ENCODE results near the gene TRPM2. TPM values are rescaled to one million over a fixed set of nuclear protein-coding genes. Genes with fewer than 3 reads are reported as not detected.

Gene TRPM2
- total RNA-seq, 1 experiment from 2014 or later = 0.26 TPM

GRCh38 chr21:44371596-44371995, 18.2 kb downstream of the TRPM2 start:
- BruUV-seq (replicated peaks) = no TSS peak
- POLR2A ChIA-PET = no interaction called here
- H3K27me3 ChIP-seq (ENCODE audit: control insufficient read depth, insufficient read depth, low read length) = no peaks in the 10 kb centered on the region

DNA sequence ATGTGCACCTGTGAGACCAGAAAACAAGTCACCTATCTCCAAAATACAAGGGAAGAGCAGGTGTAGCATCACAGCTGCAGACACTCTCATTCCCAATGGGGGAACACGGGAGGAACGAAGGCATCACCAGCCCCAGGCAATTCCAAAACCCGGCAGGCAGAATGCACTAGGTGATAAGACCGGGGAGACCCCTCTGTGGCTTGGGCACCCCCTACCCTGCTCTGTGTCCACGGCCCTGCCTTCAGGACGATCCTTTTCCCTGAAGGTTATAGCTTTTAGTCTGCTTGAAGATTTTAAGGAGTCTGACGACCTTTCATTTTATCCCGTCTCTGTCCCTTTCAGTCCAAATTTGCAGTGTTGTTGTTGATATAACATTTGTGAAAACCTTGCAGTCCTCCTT, 19.2 kb downstream of the TRPM2 start:
- Histone ChIP-seq H3K27me3 (ENCODE audit: control insufficient read depth, insufficient read depth, low read length) (no peaks in the 10 kb centered on the region), H3K9me3 (ENCODE audit: control insufficient read depth, insufficient read depth, low read depth, low read length) (no peaks in the 10 kb centered on the region), H3K4me1 (ENCODE audit: control insufficient read depth, insufficient read depth, low read length) (no peaks in the 10 kb centered on the region), H3K4me3 (ENCODE audit: low read depth in 2 of 2, low read length in 2 of 2) (no peak overlapping the region), H3K27ac (ENCODE audit: low read length) (no peak overlapping the region), H3K36me3 (ENCODE audit: control insufficient read depth, insufficient read depth, low read length) (no peaks in the 10 kb centered on the region)
- intact Hi-C loops (cut with micrococcal nuclease; ENCODE audit: unreplicated experiment) (no loop called here), in situ Hi-C loops (cut with HindIII; ENCODE audit: low pct_unique_long_range_greater_than_20kb, low sequenced_read_pairs) (no loop called here)
- DNase-seq (ENCODE audit: low read depth, low spot score) = no peak
- TF ChIP-seq, protein P1, sequence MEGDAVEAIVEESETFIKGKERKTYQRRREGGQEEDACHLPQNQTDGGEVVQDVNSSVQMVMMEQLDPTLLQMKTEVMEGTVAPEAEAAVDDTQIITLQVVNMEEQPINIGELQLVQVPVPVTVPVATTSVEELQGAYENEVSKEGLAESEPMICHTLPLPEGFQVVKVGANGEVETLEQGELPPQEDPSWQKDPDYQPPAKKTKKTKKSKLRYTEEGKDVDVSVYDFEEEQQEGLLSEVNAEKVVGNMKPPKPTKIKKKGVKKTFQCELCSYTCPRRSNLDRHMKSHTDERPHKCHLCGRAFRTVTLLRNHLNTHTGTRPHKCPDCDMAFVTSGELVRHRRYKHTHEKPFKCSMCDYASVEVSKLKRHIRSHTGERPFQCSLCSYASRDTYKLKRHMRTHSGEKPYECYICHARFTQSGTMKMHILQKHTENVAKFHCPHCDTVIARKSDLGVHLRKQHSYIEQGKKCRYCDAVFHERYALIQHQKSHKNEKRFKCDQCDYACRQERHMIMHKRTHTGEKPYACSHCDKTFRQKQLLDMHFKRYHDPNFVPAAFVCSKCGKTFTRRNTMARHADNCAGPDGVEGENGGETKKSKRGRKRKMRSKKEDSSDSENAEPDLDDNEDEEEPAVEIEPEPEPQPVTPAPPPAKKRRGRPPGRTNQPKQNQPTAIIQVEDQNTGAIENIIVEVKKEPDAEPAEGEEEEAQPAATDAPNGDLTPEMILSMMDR (IDR thresholded peaks at IDR 0.05) = no peak
- TF ChIP-seq TCF7L2 (IDR thresholded peaks at IDR 0.05; ENCODE audit: low read depth, low read length) (no peak), SIN3A (IDR thresholded peaks at IDR 0.05; ENCODE audit: borderline replicate concordance, insufficient read depth, low read depth, low read length) (no peak), POLR2AphosphoS5 (IDR thresholded peaks at IDR 0.05; ENCODE audit: low read depth, low read length) (no peak), REST (IDR thresholded peaks at IDR 0.05; ENCODE audit: insufficient read depth in 1 of 2, low read depth in 2 of 2, low read length in 1 of 2) (no peak)
- no peak for ATAC-seq
- ChIA-PET POLR2A (no interaction called here), CTCF (no interaction called here)
- no TSS peak for BruUV-seq (replicated peaks)

More at GRCh38 chr21:44371596-44371995, 18.2 kb downstream of the TRPM2 start:
- Histone ChIP-seq H3K9me3 (ENCODE audit: control insufficient read depth, insufficient read depth, low read depth, low read length) (no peaks in the 10 kb centered on the region), H3K4me1 (ENCODE audit: control insufficient read depth, insufficient read depth, low read length) (no peaks in the 10 kb centered on the region), H3K27ac (ENCODE audit: low read length) (no peak overlapping the region), H3K36me3 (ENCODE audit: control insufficient read depth, insufficient read depth, low read length) (no peaks in the 10 kb centered on the region), H3K4me3 (ENCODE audit: low read depth in 2 of 2, low read length in 2 of 2) (no peak overlapping the region)
- DNase-seq (ENCODE audit: low read depth, low spot score) = no peak
- intact Hi-C loops (cut with micrococcal nuclease; ENCODE audit: unreplicated experiment) = no loop called here
- CTCF ChIA-PET = no interaction called here
- TF ChIP-seq, protein P1 (IDR thresholded peaks at IDR 0.05) = no peak
- TF ChIP-seq POLR2AphosphoS5 (IDR thresholded peaks at IDR 0.05; ENCODE audit: low read depth, low read length) = no peak
- TF ChIP-seq REST (IDR thresholded peaks at IDR 0.05; ENCODE audit: insufficient read depth in 1 of 2, low read depth in 2 of 2, low read length in 1 of 2) = no peak
- in situ Hi-C loops (cut with HindIII; ENCODE audit: low pct_unique_long_range_greater_than_20kb, low sequenced_read_pairs) = no loop called here
- ATAC-seq = no peak
